ENCODE results near the gene ELAVL1. TPM values are rescaled to one million over a fixed set of nuclear protein-coding genes. Genes with fewer than 3 reads are reported as not detected.

ELAVL1 gene
- polyA plus RNA-seq, 1 donor from 2014 or later = 19.1 TPM

- Histone ChIP-seq H2AFZ (ENCODE audit: low read depth, low read length) (no peak overlapping the region), H4K20me1 (ENCODE audit: insufficient read depth) (peaks cover 25% of the 10 kb centered on the region), H3K9ac (ENCODE audit: low read length) (peak overlapping the region; percentile 46)
These were observed 3.2 kb downstream of the ELAVL1 start for GRCh38 chr19:8001995-8002849.

More at GRCh38 chr19:8001995-8002849, 3.2 kb downstream of the ELAVL1 start:
- no peaks in the 10 kb centered on the region for H3K27me3 ChIP-seq (ENCODE audit: insufficient read depth, low read depth, low read length)
- no peaks in the 10 kb centered on the region for H3F3A ChIP-seq (ENCODE audit: insufficient read depth, low read length, poor library complexity, severe bottlenecking)
- TF ChIP-seq REST (IDR thresholded peaks at IDR 0.05; ENCODE audit: borderline replicate concordance) (no peak), RAD21 (conservative IDR thresholded peaks at IDR 0.05) (peak; percentile 57), EP300 (conservative IDR thresholded peaks at IDR 0.05; ENCODE audit: poor library complexity, severe bottlenecking) (no peak), MXI1 (conservative IDR thresholded peaks at IDR 0.05; ENCODE audit: poor library complexity, severe bottlenecking) (no peak), CTCF (IDR thresholded peaks at IDR 0.05; ENCODE audit: poor library complexity, severe bottlenecking) (peak; percentile 94), TAF1 (IDR thresholded peaks at IDR 0.05; ENCODE audit: low read depth) (no peak), SMC3 (conservative IDR thresholded peaks at IDR 0.05; ENCODE audit: poor library complexity) (peak; percentile 67), EZH2 (IDR thresholded peaks at IDR 0.05; ENCODE audit: borderline replicate concordance, insufficient read depth, low read length, poor library complexity, severe bottlenecking) (no peak), POLR2AphosphoS5 (IDR thresholded peaks at IDR 0.05) (no peak)
- H3K4me3 ChIP-seq (ENCODE audit: low read length) = peak overlapping the region; percentile 52
- no peak overlapping the region for H3K4me2 ChIP-seq (ENCODE audit: low read length)
- peak overlapping the region; percentile 20 for H3K27ac ChIP-seq (ENCODE audit: low read length)
- H3K79me2 ChIP-seq (replicated peaks; ENCODE audit: insufficient read depth, low read length) = peaks cover 79% of the 10 kb centered on the region
- no peaks in the 10 kb centered on the region for H3K36me3 ChIP-seq (ENCODE audit: insufficient read depth, low read length)
- no peaks in the 10 kb centered on the region for H3K9me3 ChIP-seq (ENCODE audit: low read length)
- H3K9me2 ChIP-seq (ENCODE audit: insufficient read depth, low read length) = no peaks in the 10 kb centered on the region

Data from neural cell (in vitro differentiated cells).